G401 (cell line): ENCODE measurements around the gene SPOCK2. TPM values are rescaled to one million over a fixed set of nuclear protein-coding genes. Genes with fewer than 3 reads are reported as not detected.

Experiments used
- DNase-seq: peaks from one replicate; pipeline ENCODE4 v3.0.0-alpha.2; 2015; ENCODE audit warnings: low spot score
- in situ Hi-C: cut with HindIII; loops from 2 replicates; pipeline ENCODE4 v1.10.0; 2016; ENCODE audit warnings: low sequenced_read_pairs, mixed read lengths
- total RNA-seq: library from RNA; depleted of rRNA; stranded (reverse); fragments of >200 nt; shearing (Covaris generic); gene quantifications from 2 replicates; pipeline ENCODE4 v1.2.3, GENCODE V29; 2014

SPOCK2 gene
- total RNA-seq, 1 experiment from 2014 or later = 0.17 TPM

GRCh38 chr10:72092171-72092924 lies 4.0 kb upstream of the SPOCK2 start:
- DNase-seq = no peak
- in situ Hi-C loops = no loop called here

DNA sequence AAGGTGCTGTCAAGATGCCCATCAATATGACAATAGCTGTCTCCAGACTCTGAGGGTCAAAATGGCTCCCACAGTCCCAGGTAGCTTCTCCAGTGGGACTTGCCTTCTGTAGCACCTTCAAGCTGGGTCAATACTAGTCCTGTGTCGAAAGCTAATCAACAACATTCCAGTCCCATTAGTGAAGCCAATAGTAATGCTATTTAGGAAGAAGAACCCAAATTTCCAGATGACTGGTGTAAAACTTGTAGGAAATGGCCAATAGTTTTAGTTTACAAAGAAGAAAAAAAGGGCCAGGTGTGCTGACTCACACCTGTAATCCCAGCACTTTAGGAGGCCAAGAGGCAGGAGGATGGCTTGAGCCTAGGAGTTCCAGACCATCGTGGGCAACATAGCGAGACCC lies 2.0 kb upstream of the SPOCK2 start:
- no peak for DNase-seq
- in situ Hi-C loops = no loop called here

DNA sequence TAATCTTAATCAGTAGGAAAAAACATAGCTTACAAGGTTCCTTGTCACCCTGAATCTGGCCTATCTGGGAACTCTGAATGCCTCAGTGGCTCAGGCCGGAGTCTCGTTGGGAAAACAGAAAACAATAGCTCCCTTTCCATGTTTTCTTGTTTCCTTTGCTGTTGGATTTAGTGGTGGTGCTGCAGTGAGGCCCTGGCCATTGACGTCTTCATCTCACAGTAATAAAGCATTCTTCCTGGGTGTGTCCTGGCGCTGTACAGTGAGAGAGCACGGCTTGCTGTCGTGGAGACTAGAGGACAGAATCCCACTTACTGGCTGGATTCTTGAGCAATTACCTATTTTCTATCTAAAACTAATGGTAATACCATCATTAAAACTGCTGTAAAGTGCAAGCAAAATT lies 1.3 kb upstream of the SPOCK2 start:
- no peak for DNase-seq
- in situ Hi-C loops = no loop called here

- DNase-seq = peak; percentile 59
- in situ Hi-C loops = no loop called here
These were observed 681 bp upstream of the SPOCK2 start for GRCh38 chr10:72088889-72089575.

- no peak for DNase-seq
- in situ Hi-C loops = no loop called here
These were observed 871 bp downstream of the SPOCK2 start for GRCh38 chr10:72087392-72087968.

GRCh38 chr10:72086466-72087391 lies 1.6 kb downstream of the SPOCK2 start:
- in situ Hi-C loops = no loop called here
- peak; percentile 77 for DNase-seq

DNA sequence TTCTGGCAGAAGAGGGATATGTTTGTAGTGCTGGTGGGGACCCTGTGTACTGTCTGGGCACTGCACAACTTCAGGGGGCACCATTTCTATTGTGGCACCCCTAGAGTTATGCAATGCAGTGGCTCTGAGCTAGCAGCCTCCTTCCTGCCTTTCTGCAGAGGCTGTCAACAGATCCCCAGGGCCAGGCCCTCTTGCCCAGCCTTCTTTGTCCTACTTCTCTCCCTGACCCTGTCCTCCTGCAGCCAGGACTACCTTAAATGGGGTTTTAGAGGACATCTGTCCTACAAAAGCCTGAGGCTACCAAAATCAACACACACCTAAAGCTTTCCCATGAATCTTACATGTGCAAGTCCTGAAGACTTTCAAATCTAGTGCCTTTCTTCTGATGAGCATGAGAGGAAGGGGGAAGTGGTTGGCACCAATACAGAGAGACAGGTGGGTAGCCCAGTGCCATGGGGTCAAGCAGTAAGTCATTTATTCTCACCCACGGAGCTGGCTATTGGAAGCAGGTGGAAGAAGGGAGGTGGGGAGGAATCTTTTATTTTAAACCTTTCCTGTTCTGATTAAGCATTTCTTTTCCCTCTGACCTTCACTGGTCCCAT lies 2.4 kb downstream of the SPOCK2 start:
- in situ Hi-C loops = no loop called here
- no peak for DNase-seq

DNA sequence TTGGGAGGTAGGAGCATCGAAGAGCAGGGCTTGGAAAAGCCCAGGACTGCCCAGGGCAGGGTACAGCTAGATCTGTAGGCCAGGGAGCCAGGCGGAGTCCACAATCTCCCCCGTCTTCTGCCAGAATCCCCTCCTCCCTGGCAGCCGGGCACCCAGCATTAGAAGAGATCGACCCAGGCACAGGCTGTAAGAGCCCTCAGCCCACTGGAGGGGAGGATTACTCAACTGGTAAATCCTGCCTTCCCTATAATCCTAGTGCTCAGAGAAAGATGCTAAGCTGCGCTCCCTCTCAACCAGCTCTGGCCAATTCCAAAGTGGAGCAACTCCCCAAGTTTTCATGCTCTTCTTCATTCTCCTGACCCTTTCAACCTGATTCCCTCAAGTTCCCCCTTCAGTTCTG lies 3.2 kb downstream of the SPOCK2 start:
- no peak for DNase-seq
- in situ Hi-C loops = no loop called here

- in situ Hi-C loops = no loop called here
- DNase-seq = peak; percentile 43
These were observed 4.4 kb downstream of the SPOCK2 start for GRCh38 chr10:72083790-72084459.

- DNase-seq = peak; percentile 12
- in situ Hi-C loops = no loop called here
These were observed 5.2 kb downstream of the SPOCK2 start for GRCh38 chr10:72082856-72083789.

GRCh38 chr10:72081772-72082590 lies 6.4 kb downstream of the SPOCK2 start:
- peak; percentile 61 for DNase-seq
- in situ Hi-C loops = no loop called here

- peak; percentile 29 for DNase-seq
- in situ Hi-C loops = no loop called here
These were observed 7.1 kb downstream of the SPOCK2 start for GRCh38 chr10:72081210-72081609.

- in situ Hi-C loops = no loop called here
- DNase-seq = peak; percentile 49
These were observed 8.0 kb downstream of the SPOCK2 start for GRCh38 chr10:72080042-72080975.

DNA sequence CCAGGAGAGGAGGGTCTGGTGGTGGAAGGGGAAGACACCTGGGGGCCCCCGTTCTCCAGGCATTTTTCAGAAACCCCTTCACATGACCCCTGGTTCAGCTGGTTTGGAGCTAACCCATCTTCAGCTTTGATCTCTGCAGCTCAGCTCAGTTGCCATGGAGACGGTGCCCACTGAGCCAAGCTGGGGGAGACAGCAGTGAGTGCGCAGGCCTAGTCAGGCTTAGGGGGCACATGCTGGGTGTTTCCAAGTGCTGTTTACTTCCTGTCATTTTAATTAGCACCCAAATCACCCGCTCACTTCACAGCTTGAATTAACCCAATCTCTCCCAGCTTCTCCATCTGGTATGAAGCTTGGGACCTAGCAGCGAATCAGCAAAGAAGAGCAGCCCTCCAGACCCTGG lies 9.0 kb downstream of the SPOCK2 start:
- peak; percentile 83 for DNase-seq
- in situ Hi-C loops = no loop called here

GRCh38 chr10:72077275-72077990 lies 10.9 kb downstream of the SPOCK2 start:
- in situ Hi-C loops = no loop called here
- peak; percentile 29 for DNase-seq
